SK-N-SH treated with all-trans-retinoic acid at 6 μM for 48 hours (cell line): ENCODE measurements around the gene CACNA1A.

Experiments
- ATAC-seq: fragments of 200-7000 bp; cut with Tn5 transposase; 3 replicates; pipeline ENCODE4 v1.9.1; 2020; ENCODE audit warnings: mild to moderate bottlenecking, moderate library complexity
- ARNTL ChIP-seq: fragments of 450-650 bp; formaldehyde crosslinking; IDR thresholded peaks from 2 replicates; pipeline ENCODE4 v1.5.0; 2020; ENCODE audit warnings: low read depth, mild to moderate bottlenecking, moderate library complexity, borderline replicate concordance
- BACH2 ChIP-seq: fragments of 250-450 bp; sonication (Bioruptor Pico); IDR thresholded peaks from 2 replicates; pipeline ENCODE4 v1.9.0; 2021; ENCODE audit warnings: mild to moderate bottlenecking, borderline replicate concordance
- CSDC2 ChIP-seq: fragments of 250-450 bp; sonication (Bioruptor Pico); IDR thresholded peaks from 2 replicates; pipeline ENCODE4 v1.5.0; 2020; ENCODE audit warnings: mild to moderate bottlenecking, moderate library complexity
- ESRRG ChIP-seq: fragments of 250-450 bp; sonication (Bioruptor Pico); IDR thresholded peaks from 2 replicates; pipeline ENCODE4 v1.6.1; 2021; ENCODE audit warnings: mild to moderate bottlenecking
- GLIS3 ChIP-seq: fragments of 250-450 bp; sonication (Bioruptor Pico); IDR thresholded peaks from 2 replicates; pipeline ENCODE4 v1.5.0; 2020; ENCODE audit warnings: mild to moderate bottlenecking, moderate library complexity
- ISL1 ChIP-seq: fragments of 250-450 bp; sonication (Bioruptor Pico); IDR thresholded peaks from 2 replicates; pipeline ENCODE4 v2.1.2; 2022; ENCODE audit warnings: mild to moderate bottlenecking, moderate library complexity
- OSR1 ChIP-seq: fragments of 250-450 bp; sonication (Bioruptor Pico); IDR thresholded peaks from 2 replicates; pipeline ENCODE4 v1.8.0; 2022; ENCODE audit warnings: moderate library complexity, mild to moderate bottlenecking, inconsistent platforms
- PPARA ChIP-seq: fragments of 250-450 bp; sonication (Bioruptor Pico); IDR thresholded peaks from 2 replicates; pipeline ENCODE4 v1.5.0; 2020; ENCODE audit warnings: mild to moderate bottlenecking, borderline replicate concordance
- RARB ChIP-seq: fragments of 250-450 bp; sonication (Bioruptor Pico); IDR thresholded peaks from 2 replicates; pipeline ENCODE4 v1.8.0; 2021; ENCODE audit warnings: mild to moderate bottlenecking, moderate library complexity
- SNAI2 ChIP-seq: fragments of 250-450 bp; sonication (Bioruptor Pico); IDR thresholded peaks from 2 replicates; pipeline ENCODE4 v1.5.0; 2020; ENCODE audit warnings: mild to moderate bottlenecking, moderate library complexity
- TCF4 ChIP-seq: fragments of 250-450 bp; sonication (Bioruptor Pico); IDR thresholded peaks from 2 replicates; pipeline ENCODE4 v1.8.0; 2021; ENCODE audit warnings: mild to moderate bottlenecking, moderate library complexity, borderline replicate concordance
- TOX ChIP-seq: fragments of 250-450 bp; sonication (Bioruptor Pico); IDR thresholded peaks from 2 replicates; pipeline ENCODE4 v1.8.0; 2021; ENCODE audit warnings: mild to moderate bottlenecking, moderate library complexity, borderline replicate concordance
- ZC3H10 ChIP-seq: fragments of 250-450 bp; sonication (Bioruptor Pico); IDR thresholded peaks from 2 replicates; pipeline ENCODE4 v1.5.1; 2021; ENCODE audit warnings: mild to moderate bottlenecking, moderate library complexity
- ZFP3 ChIP-seq: fragments of 250-450 bp; sonication (Bioruptor Pico); IDR thresholded peaks from 2 replicates; pipeline ENCODE4 v1.5.0; 2020; ENCODE audit warnings: mild to moderate bottlenecking, moderate library complexity
- ZNF565 ChIP-seq: fragments of 450-650 bp; formaldehyde crosslinking; conservative IDR thresholded peaks from 2 replicates; pipeline ENCODE4 v1.5.0; 2020; ENCODE audit warnings: low read depth, mild to moderate bottlenecking, moderate library complexity
- ZNF8 ChIP-seq: fragments of 450-650 bp; formaldehyde crosslinking; IDR thresholded peaks from 2 replicates; pipeline ENCODE4 v1.5.0; 2020; ENCODE audit warnings: mild to moderate bottlenecking, moderate library complexity
- TF ChIP-seq, protein P1 (sequence below): fragments of 250-450 bp; sonication (Bioruptor Pico); IDR thresholded peaks from 2 replicates; pipeline ENCODE4 v1.8.0; 2021; ENCODE audit warnings: low read depth, mild to moderate bottlenecking, moderate library complexity, borderline replicate concordance
- TF ChIP-seq, protein P2 (sequence below): fragments of 250-450 bp; sonication (Bioruptor Pico); IDR thresholded peaks from 2 replicates; pipeline ENCODE4 v1.5.1; 2021; ENCODE audit warnings: mild to moderate bottlenecking, moderate library complexity
- TF ChIP-seq, protein P3 (sequence below): fragments of 250-450 bp; sonication (Bioruptor Pico); IDR thresholded peaks from 2 replicates; pipeline ENCODE4 v1.5.1; 2020; ENCODE audit warnings: low read depth, mild to moderate bottlenecking, moderate library complexity
- TF ChIP-seq, protein P4 (sequence below): fragments of 250-450 bp; sonication (Bioruptor Pico); IDR thresholded peaks from 2 replicates; pipeline ENCODE4 v1.5.0; 2020; ENCODE audit warnings: mild to moderate bottlenecking, moderate library complexity
- TF ChIP-seq, protein P5 (sequence below): fragments of 250-450 bp; sonication (Bioruptor Pico); IDR thresholded peaks from 2 replicates; pipeline ENCODE4 v1.8.0; 2020; ENCODE audit warnings: mild to moderate bottlenecking, moderate library complexity, borderline replicate concordance

The CACNA1A gene

DNA sequence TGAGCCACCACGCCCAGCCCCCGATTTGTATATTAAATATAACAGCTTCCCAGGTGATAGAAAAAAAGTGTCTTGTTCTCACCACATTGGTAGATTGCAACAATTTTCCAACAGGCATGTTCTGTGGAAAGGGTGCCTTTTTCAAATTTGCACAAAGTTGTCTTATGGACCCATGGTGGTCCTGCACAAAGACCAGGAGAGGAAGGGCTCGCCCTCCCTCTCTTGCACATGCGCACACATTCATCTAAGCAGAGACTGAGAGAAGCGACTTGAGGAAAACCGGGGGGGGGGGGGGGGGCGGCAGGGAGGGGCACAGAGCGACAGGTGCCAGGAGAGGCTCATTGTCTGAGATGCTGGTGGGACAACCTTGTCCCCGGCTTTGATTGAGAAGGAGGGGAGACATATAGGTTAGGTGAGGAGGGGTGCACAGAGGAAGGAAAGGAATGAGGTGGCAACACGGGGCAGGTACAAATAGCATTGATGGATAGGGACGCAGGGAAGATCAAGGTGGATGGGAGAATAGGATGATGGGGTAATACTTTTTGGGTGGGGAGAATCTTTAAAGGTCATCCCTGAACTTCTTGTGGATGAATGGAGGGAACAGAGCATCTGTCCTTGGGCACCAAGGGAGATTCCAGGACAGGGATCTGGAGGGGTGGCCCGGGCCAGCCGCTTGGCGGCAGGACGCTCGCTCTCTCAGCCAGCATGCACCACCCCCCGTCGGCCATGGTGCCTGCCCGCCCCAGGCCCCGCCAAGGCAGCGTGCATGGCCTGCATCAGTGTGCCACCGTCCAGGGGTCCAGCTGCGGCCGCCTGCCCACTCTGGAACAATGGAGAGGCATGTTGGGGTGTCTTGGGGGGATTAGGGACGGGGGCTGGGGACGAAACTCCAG lies 280.1 kb downstream of the CACNA1A start (continued):
- TF ChIP-seq, protein P1, sequence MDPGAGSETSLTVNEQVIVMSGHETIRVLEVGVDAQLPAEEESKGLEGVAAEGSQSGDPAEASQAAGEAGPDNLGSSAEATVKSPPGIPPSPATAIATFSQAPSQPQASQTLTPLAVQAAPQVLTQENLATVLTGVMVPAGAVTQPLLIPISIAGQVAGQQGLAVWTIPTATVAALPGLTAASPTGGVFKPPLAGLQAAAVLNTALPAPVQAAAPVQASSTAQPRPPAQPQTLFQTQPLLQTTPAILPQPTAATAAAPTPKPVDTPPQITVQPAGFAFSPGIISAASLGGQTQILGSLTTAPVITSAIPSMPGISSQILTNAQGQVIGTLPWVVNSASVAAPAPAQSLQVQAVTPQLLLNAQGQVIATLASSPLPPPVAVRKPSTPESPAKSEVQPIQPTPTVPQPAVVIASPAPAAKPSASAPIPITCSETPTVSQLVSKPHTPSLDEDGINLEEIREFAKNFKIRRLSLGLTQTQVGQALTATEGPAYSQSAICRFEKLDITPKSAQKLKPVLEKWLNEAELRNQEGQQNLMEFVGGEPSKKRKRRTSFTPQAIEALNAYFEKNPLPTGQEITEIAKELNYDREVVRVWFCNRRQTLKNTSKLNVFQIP (CRISPR knock-in tag), result no peak
- TF ChIP-seq SNAI2 (CRISPR knock-in tag) (no peak), ARNTL (CRISPR knock-in tag) (no peak), ESRRG (CRISPR knock-in tag) (no peak), ZNF565 (no peak), ZC3H10 (CRISPR knock-in tag) (no peak), BACH2 (CRISPR knock-in tag) (no peak), TCF4 (no peak)
- TF ChIP-seq, protein P2, sequence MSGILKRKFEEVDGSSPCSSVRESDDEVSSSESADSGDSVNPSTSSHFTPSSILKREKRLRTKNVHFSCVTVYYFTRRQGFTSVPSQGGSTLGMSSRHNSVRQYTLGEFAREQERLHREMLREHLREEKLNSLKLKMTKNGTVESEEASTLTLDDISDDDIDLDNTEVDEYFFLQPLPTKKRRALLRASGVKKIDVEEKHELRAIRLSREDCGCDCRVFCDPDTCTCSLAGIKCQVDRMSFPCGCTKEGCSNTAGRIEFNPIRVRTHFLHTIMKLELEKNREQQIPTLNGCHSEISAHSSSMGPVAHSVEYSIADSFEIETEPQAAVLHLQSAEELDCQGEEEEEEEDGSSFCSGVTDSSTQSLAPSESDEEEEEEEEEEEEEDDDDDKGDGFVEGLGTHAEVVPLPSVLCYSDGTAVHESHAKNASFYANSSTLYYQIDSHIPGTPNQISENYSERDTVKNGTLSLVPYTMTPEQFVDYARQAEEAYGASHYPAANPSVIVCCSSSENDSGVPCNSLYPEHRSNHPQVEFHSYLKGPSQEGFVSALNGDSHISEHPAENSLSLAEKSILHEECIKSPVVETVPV (CRISPR knock-in tag), result no peak
- TF ChIP-seq, protein P3, sequence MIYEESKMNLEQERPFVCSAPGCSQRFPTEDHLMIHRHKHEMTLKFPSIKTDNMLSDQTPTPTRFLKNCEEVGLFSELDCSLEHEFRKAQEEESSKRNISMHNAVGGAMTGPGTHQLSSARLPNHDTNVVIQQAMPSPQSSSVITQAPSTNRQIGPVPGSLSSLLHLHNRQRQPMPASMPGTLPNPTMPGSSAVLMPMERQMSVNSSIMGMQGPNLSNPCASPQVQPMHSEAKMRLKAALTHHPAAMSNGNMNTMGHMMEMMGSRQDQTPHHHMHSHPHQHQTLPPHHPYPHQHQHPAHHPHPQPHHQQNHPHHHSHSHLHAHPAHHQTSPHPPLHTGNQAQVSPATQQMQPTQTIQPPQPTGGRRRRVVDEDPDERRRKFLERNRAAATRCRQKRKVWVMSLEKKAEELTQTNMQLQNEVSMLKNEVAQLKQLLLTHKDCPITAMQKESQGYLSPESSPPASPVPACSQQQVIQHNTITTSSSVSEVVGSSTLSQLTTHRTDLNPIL (CRISPR knock-in tag), result no peak

DNA sequence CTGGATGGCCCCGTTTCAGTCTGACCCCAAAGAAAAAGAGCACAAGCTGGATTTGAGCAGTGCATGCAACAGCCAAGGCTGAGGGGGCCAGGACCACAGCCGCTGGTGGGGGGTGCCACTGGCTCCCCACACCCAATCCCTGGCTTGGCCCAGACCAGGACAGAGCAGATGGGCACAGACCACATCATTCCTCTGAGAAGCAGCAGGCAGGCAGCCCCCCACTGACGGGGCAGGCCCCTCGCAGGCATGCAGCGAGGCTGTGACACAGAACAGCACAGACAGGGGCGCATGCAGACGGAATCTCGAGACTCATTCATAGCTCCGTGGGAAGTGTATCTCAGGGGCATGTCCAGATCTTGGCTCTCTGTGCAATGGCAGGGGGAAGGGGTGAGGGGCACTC lies 281.2 kb downstream of the CACNA1A start:
- ATAC-seq, result no peak
- TF ChIP-seq ZNF8 (CRISPR knock-in tag), result no peak
- TF ChIP-seq CSDC2 (CRISPR knock-in tag), result no peak
- TF ChIP-seq RARB, result no peak
- TF ChIP-seq SNAI2 (CRISPR knock-in tag), result no peak
- TF ChIP-seq, protein P1 (CRISPR knock-in tag), result no peak
- no peak for TF ChIP-seq TCF4

DNA sequence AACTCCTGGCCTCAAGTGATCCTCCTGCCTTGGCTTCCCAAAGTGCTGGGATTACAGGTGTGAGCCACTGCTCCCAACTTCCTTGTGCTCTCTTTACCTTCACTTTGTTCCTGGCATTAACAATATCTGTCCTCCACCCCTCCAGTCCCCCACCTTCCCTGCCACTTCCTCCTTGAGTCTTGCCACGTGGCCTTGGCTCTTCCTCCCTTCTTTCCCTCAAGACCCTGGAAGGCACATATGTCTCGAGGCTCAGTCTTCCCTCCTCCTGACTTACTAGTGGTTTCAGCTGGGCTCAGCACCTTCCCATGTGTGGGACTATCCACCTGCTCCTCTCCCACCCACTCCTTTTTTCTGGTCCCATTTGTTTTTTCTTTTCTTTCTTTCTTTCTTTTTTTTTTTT lies 285.4 kb downstream of the CACNA1A start:
- no peak for ATAC-seq
- TF ChIP-seq OSR1 (CRISPR knock-in tag), result no peak
- TF ChIP-seq, protein P4, sequence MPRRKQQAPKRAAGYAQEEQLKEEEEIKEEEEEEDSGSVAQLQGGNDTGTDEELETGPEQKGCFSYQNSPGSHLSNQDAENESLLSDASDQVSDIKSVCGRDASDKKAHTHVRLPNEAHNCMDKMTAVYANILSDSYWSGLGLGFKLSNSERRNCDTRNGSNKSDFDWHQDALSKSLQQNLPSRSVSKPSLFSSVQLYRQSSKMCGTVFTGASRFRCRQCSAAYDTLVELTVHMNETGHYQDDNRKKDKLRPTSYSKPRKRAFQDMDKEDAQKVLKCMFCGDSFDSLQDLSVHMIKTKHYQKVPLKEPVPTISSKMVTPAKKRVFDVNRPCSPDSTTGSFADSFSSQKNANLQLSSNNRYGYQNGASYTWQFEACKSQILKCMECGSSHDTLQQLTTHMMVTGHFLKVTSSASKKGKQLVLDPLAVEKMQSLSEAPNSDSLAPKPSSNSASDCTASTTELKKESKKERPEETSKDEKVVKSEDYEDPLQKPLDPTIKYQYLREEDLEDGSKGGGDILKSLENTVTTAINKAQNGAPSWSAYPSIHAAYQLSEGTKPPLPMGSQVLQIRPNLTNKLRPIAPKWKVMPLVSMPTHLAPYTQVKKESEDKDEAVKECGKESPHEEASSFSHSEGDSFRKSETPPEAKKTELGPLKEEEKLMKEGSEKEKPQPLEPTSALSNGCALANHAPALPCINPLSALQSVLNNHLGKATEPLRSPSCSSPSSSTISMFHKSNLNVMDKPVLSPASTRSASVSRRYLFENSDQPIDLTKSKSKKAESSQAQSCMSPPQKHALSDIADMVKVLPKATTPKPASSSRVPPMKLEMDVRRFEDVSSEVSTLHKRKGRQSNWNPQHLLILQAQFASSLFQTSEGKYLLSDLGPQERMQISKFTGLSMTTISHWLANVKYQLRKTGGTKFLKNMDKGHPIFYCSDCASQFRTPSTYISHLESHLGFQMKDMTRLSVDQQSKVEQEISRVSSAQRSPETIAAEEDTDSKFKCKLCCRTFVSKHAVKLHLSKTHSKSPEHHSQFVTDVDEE (CRISPR knock-in tag), result no peak
- TF ChIP-seq BACH2 (CRISPR knock-in tag), result no peak
- TF ChIP-seq, protein P5, sequence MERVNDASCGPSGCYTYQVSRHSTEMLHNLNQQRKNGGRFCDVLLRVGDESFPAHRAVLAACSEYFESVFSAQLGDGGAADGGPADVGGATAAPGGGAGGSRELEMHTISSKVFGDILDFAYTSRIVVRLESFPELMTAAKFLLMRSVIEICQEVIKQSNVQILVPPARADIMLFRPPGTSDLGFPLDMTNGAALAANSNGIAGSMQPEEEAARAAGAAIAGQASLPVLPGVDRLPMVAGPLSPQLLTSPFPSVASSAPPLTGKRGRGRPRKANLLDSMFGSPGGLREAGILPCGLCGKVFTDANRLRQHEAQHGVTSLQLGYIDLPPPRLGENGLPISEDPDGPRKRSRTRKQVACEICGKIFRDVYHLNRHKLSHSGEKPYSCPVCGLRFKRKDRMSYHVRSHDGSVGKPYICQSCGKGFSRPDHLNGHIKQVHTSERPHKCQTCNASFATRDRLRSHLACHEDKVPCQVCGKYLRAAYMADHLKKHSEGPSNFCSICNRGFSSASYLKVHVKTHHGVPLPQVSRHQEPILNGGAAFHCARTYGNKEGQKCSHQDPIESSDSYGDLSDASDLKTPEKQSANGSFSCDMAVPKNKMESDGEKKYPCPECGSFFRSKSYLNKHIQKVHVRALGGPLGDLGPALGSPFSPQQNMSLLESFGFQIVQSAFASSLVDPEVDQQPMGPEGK, result no peak
- TF ChIP-seq TOX (CRISPR knock-in tag), result no peak
- TF ChIP-seq, protein P3 (CRISPR knock-in tag), result no peak
- TF ChIP-seq GLIS3 (CRISPR knock-in tag), result no peak
- TF ChIP-seq ISL1 (CRISPR knock-in tag), result no peak
- TF ChIP-seq ZFP3 (CRISPR knock-in tag), result no peak
- TF ChIP-seq PPARA (CRISPR knock-in tag), result no peak
- TF ChIP-seq, protein P1 (CRISPR knock-in tag), result no peak
- TF ChIP-seq TCF4, result no peak
- TF ChIP-seq ARNTL (CRISPR knock-in tag), result no peak
- no peak for TF ChIP-seq ZC3H10 (CRISPR knock-in tag)
- no peak for TF ChIP-seq ESRRG (CRISPR knock-in tag)
- no peak for TF ChIP-seq SNAI2 (CRISPR knock-in tag)
- TF ChIP-seq CSDC2 (CRISPR knock-in tag), result no peak
- TF ChIP-seq ZNF565, result no peak
